Measurements from ENCODE around the gene ETV6. TPM values are rescaled to one million over a fixed set of nuclear protein-coding genes. Genes with fewer than 3 reads are reported as not detected.

The ETV6 gene
- polyA plus RNA-seq, 3 donors: 13.1 to 14.8 (median 13.1) TPM

- no peak for DNase-seq
These were observed 65.2 kb downstream of the ETV6 start for GRCh38 chr12:11714626-11715025.

GRCh38 chr12:11715621-11716020, 66.1 kb downstream of the ETV6 start:
- DNase-seq: no peak

DNA sequence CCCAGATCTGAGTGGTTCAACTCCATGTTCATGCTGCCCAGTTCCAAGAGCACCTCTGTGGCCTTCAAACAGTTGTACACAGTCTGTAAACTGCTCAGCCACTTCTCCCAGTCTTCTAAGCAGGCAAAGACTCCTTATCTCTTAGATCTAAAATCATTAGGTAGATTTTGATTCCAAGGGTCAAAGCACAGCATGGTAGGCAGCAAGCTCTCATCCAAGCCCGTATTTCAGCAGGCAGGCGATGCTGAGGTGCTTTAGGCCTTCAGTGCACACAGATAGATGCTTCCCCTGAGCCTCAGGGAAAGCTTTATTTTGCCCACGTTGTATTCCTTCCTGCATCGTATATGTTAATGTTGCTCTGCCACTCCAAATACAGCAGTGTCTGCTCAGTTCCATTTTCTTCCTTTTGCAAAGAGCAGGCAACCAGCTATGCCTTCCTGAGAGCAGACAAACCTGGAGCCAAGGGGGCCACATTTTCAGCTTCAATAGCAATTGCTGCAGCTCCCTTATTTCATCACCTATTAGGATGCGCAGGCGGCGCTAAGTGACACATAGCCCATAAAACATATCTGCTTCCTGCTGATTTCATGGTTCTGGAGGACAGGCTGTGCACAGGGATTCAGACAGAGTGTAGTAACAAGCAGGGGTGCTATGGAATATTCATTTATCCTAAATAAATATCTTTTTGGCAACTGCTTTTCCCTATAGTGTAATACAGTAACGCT, 67.5 kb downstream of the ETV6 start:
- no peak for DNase-seq

GRCh38 chr12:11717519-11717961, 68.1 kb downstream of the ETV6 start:
- no peak for DNase-seq

GRCh38 chr12:11718105-11718504, 68.6 kb downstream of the ETV6 start:
- DNase-seq: no peak

GRCh38 chr12:11718768-11719253, 69.3 kb downstream of the ETV6 start:
- no peak for DNase-seq

DNA sequence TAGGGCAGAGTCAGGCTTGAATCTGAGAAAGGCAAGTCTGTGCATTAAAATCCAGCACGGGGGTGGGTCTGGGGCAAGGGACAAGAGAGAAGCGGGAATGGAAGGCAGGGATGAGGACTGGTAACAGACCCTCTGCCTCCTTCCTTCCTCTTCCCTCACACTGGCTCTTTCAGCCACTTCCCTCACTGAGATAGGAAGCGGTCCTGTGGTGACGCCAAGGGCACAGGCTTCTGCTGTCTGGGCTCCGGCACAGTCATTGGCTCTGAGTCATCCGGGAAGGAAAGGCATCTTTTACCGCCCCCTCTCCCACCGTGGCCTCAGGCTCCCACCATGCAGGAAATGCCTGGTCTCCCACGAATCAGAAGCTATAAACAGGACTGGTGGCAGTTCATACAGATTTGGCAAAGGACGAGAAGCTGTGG, 70.2 kb downstream of the ETV6 start:
- no peak for DNase-seq

- DNase-seq: no peak
These were observed 72.6 kb downstream of the ETV6 start for GRCh38 chr12:11722071-11722470.

DNA sequence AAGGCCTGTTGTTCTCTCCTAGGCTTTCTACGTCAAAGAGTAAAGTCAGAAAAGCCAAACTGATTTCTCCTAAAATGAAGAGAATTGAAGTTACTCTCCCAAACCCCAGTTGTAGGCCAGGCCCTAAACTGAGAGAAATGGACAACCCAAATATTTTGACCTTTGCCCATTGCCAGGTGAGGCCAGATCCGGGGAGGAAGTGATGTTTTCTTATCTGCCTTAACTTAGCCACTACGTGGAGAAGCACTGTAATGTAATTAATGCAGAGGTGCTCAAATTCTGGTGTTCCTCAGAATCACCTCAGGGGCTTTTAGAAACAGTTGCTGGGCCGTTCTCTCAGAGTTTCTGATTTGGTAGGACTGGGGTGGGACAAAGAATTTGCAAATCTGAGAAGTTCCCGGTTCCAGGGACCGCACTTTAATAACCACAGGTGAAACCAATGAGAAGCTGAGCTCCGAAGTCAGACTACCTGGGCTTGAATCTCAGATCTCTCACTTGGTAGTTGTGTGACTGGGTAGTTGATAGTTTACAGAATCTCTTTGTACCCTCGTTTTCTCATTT, 73.2 kb downstream of the ETV6 start:
- no peak for DNase-seq

GRCh38 chr12:11723993-11724392, 74.5 kb downstream of the ETV6 start:
- peak; percentile 67 for DNase-seq

- DNase-seq: no peak
These were observed 75.4 kb downstream of the ETV6 start for GRCh38 chr12:11724888-11725311.

DNA sequence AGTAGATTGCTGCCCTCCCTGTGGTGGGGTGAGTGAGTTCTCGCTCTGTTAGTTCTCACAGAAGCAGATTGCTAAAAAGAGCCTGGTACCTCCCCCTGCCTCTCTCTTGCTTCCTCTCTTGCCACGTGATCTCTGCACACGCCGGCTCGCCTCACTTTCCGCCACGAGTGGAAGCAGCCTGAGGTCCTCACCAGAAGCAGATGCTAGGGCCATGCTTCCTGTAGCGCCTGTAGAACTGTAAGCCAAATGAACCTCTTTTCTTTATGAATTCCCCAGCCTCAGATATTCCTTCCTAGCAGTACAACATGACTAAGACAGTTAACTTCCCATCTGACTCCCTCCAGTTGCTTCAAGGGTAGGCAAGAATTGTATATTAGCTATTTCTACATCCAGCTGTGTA, 76.2 kb downstream of the ETV6 start:
- no peak for DNase-seq

DNA sequence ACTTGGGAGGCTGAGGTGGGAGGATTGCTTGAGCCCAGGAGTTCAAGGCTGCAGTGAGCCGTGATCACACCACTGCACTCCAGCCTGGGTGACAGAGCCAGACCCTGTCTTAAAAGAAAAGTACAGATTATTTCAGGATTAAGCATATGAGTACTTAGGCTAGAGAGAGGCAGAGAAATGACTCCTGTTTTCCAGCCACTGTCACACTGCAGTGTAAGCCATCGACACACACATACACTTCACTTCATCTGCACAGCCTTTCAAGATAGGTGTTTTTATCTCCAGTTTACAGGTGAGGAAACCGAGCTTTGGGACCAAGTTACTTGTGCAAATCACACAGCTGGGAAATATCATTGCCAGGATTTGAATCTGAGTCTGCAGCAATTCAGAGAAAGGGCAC, 77.2 kb downstream of the ETV6 start:
- no peak for DNase-seq

DNA sequence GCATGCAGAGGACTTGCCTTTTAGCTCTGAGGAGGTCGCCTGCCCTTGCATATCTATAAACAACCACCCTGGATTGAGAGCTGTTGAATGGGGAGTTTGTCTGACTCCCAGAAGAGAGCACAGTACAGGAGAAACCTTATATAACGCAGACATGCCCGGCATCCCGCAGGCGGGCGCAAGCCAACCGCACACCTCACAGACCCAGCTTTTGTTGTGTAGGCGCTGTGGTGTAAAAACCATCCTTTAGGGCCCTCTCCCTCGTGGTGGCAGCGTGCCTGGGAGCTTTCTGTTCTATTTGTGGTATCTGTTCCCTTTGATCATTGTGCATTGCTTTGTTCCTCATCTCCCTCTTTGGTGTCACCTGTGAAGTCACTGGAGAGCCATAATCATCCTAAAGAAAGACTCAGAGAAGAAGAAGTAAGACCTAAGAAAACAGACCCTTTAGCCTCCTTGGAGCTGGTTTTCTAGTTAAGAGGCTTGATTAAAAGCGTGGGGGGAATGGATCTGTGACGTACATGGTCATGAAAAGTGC, 77.7 kb downstream of the ETV6 start:
- no peak for DNase-seq

- DNase-seq: no peak
These were observed 78.8 kb downstream of the ETV6 start for GRCh38 chr12:11728154-11728755.

GRCh38 chr12:11729008-11729407, 79.5 kb downstream of the ETV6 start:
- no peak for DNase-seq

DNA sequence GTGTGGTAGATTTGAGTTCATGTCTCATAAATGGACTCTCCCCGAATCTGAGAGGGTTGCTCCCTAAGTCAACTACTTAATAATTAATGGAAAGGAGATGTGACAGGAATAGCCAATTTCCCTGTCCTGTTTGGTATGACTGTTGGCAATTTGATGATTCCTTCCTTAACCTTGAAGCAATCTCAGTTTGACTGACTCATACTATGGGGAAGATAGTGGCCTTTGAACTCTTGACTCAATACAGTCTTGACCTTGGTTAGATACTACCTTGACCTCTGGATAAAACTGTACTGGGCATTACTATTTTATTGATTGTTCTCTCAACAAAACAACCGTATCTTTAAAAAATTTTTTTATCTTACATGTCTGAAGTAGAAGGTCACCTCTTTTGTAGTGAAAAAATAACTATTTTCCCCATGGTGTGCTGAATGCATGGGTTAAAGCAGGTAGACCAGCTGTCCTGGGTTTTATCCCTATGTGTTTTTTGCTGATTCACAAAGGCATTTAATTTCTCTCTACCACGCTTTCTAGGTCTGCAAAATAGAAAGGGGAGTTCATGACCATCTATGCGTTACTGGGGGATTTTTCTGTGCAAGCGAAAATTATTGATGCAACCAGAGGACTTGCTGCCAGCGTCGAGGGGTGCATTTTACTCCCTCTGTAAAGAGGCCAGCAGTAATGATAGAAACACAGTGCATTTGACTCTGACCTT, 80.1 kb downstream of the ETV6 start:
- DNase-seq: no peak

GRCh38 chr12:11730299-11731041, 81.0 kb downstream of the ETV6 start:
- peak; percentile 60 for DNase-seq

GRCh38 chr12:11731042-11731357, 81.5 kb downstream of the ETV6 start:
- no peak for DNase-seq

DNA sequence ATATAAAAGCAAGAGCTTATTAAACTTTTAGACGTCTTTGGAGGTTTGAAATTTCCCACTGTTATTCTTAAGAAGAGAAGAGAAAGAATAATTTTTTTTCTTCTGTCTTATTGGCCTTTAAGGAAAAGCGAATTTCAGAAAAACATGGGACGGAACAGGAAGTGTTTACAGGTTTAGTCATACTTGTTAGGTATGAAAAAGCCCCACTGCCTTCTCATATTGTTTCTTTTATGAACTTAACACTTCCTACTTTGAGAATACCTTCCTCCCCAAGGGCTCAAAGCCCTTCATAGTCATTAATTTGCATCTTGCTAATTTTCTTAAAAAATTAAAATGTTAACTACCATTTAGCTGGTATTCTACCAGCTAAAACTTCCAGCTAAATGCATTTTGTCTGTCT, 82.0 kb downstream of the ETV6 start:
- no peak for DNase-seq

DNA sequence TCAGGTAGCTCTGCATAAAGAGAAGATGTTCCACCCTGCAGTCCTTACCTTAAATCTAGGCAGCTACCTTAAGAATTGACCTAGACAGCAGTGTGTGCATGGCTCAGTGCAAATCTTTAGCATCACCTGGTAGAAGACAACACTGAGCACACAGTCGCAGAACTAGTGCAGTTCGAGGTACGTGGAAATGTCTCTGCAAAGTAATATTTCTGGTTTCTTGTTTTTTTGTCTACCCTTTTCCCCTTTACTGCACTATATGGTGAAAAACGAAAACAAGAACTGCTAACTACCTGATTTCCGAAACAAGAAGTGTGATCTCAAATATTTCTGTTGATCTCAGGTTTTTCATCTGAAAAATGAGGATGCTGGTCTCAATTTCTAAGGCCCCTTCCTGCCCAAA, 82.5 kb downstream of the ETV6 start:
- no peak for DNase-seq

GRCh38 chr12:11732715-11733114, 83.2 kb downstream of the ETV6 start:
- DNase-seq: no peak

All from renal pelvis (tissue), 4 donors.